Measurements from ENCODE around the gene GRK1.
A peak's percentile ranks its signal among the peaks of the same experiment; 100 is the strongest.

GRK1 gene

GRCh38 chr13:113759525-113760137, 92.6 kb downstream of the GRK1 start:
- no peak for DNase-seq (ENCODE audit: low read depth)
- peak overlapping the region; percentile 67 for H3K4me3 ChIP-seq (ENCODE audit: low read length)
- no peak for TF ChIP-seq CTCF (conservative IDR thresholded peaks at IDR 0.05; ENCODE audit: low read length)

GRCh38 chr13:113761136-113761535, 94.1 kb downstream of the GRK1 start:
- no peak for DNase-seq (ENCODE audit: low read depth)
- TF ChIP-seq CTCF (conservative IDR thresholded peaks at IDR 0.05; ENCODE audit: low read length): no peak
- no peak overlapping the region for H3K4me3 ChIP-seq (ENCODE audit: low read length)

GRCh38 chr13:113762075-113762474, 95.1 kb downstream of the GRK1 start:
- H3K4me3 ChIP-seq (ENCODE audit: low read length): no peak overlapping the region
- no peak for TF ChIP-seq CTCF (conservative IDR thresholded peaks at IDR 0.05; ENCODE audit: low read length)

GRCh38 chr13:113762538-113762937, 95.5 kb downstream of the GRK1 start:
- no peak for TF ChIP-seq CTCF (conservative IDR thresholded peaks at IDR 0.05; ENCODE audit: low read length)
- DNase-seq (ENCODE audit: low read depth): no peak
- no peak overlapping the region for H3K4me3 ChIP-seq (ENCODE audit: low read length)

More at GRCh38 chr13:113762075-113762474, 95.1 kb downstream of the GRK1 start:
- DNase-seq (ENCODE audit: low read depth): no peak

- no peak for TF ChIP-seq CTCF (conservative IDR thresholded peaks at IDR 0.05; ENCODE audit: low read length)
- H3K4me3 ChIP-seq (ENCODE audit: low read length): no peak overlapping the region
- no peak for DNase-seq (ENCODE audit: low read depth)
These were observed 96.2 kb downstream of the GRK1 start for GRCh38 chr13:113763254-113763653.

DNA sequence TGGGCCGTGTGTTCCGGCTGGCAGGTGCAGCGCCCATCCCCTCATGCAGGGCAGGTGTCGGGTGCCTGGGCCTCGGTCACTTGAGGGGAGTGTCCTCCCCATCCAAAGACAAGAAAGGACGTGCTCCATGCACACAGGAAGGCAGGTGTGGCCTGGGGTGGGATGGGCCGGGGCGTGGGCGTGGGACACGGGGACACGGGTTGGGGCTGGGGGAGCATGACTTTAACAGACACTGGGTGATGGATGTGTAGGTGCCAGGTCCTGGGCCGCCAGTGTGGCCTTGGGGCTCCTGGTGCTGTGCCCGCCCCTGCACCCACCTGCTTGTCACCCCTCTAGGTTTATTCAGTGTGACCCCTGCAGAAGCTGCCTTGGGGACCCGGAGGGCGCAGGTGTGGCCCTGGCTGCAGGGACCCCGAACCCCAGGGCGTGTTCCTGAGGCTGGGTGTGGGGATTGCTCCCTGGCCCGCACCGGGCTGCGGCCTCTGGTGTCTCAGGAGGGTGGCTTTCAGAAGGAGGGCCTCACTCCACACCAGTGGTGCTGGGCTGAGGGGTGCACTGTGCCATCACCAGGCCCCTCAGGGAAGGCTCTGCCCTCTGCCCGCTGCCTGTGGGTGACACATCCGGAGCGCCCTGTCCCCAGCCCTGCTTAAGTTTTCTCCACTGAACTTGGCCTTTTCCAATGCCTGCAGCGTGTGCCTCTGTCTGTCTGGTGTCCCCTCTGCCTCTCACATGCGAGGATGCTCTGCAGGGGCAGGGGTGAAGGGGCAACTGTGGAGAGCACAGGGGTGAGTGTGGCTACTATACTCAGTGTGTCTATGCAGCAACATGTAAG, 97.2 kb downstream of the GRK1 start:
- H3K4me3 ChIP-seq (ENCODE audit: low read length): no peak overlapping the region
- TF ChIP-seq CTCF (conservative IDR thresholded peaks at IDR 0.05; ENCODE audit: low read length): no peak
- DNase-seq (ENCODE audit: low read depth): no peak
